MCF 10A (cell line): ENCODE measurements around the gene RPL14. TPM values are rescaled to one million over a fixed set of nuclear protein-coding genes. Genes with fewer than 3 reads are reported as not detected.

Experiments
- BruUV-seq: library from RNA; stranded (reverse); fragments of 400-500 nt; replicated peaks from 2 replicates; lab custom pipeline; 2021; lab: Mats Ljungman, UMichigan
- CTCF ChIA-PET: fragments of 300-600 bp; sonication (Branson Sonifier 250); formaldehyde crosslinking; extraction: SDS; loops from one replicate; lab custom pipeline; 2021; ENCODE audit warnings: antibody characterized with exemption, inconsistent platforms; lab: Yijun Ruan, JAX
- POLR2A ChIA-PET: fragments of 300-600, 350-650 bp; sonication (Branson Sonifier 250); formaldehyde crosslinking; extraction: SDS; loops from one replicate; lab custom pipeline; 2020; ENCODE audit warnings: antibody characterized with exemption, inconsistent platforms; lab: Yijun Ruan, JAX
- DNase-seq: peaks from one replicate; pipeline ENCODE4 v3.0.0-alpha.2; 2018; ENCODE audit not compliant: unreplicated experiment
- H3K27ac Mint-ChIP-seq: one replicate; pipeline ENCODE4 v1.8.0; 2022; ENCODE audit warnings: mild to moderate bottlenecking, low read depth, mixed read lengths; ENCODE audit not compliant: unreplicated experiment
- H3K27me3 Mint-ChIP-seq: one replicate; pipeline ENCODE4 v1.8.0; 2022; ENCODE audit warnings: mixed read lengths; ENCODE audit not compliant: insufficient read depth, unreplicated experiment
- H3K36me3 Mint-ChIP-seq: one replicate; pipeline ENCODE4 v1.8.0; 2022; ENCODE audit warnings: mild to moderate bottlenecking, moderate library complexity, mixed read lengths; ENCODE audit not compliant: insufficient read depth, unreplicated experiment
- H3K4me1 Mint-ChIP-seq: one replicate; pipeline ENCODE4 v1.8.0; 2022; ENCODE audit warnings: mixed read lengths; ENCODE audit not compliant: insufficient read depth, unreplicated experiment
- H3K4me3 Mint-ChIP-seq: one replicate; pipeline ENCODE4 v1.8.0; 2022; ENCODE audit warnings: mild to moderate bottlenecking, moderate library complexity, mixed read lengths; ENCODE audit not compliant: unreplicated experiment
- H3K9me3 Mint-ChIP-seq: one replicate; pipeline ENCODE4 v1.8.0; 2022; ENCODE audit warnings: mixed read lengths; ENCODE audit not compliant: unreplicated experiment
- intact Hi-C: fragments of 100-400 bp; cut with micrococcal nuclease; formaldehyde crosslinking; loops from 2 replicates; pipeline ENCODE4 v1.14.1; 2022
- total RNA-seq: library from RNA; stranded (reverse); gene quantifications from 2 replicates; pipeline ENCODE4 v1.2.3, GENCODE V29; 2022
- TF ChIP-seq, protein P1 (sequence below): fragments of 200-600 bp; IDR thresholded peaks from one replicate; pipeline ENCODE4 v1.8.0; 2022; ENCODE audit warnings: antibody characterized with exemption, mild to moderate bottlenecking; ENCODE audit not compliant: unreplicated experiment

Gene RPL14
- total RNA-seq, 1 experiment from 2014 or later = 3,024 TPM

DNA sequence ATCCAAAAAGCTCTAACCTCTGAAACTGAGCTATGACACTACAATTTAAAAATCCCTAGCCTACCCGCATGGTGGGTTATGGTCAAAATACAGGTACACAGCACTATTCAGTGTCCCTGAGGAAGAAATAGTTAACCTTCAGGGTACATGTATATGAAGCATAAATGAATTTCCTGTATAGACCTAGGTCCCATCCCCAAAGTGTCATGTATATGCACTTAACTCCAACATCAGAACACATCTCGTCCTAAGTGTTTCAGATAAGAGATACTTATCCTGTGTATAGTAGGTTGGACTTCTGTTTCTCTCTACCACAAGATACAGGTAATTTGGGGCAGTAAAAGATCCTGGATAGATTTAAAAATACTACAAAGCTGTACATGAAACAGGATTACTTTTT is 6.4 kb downstream of the RPL14 start:
- intact Hi-C loops = no loop called here

GRCh38 chr3:40464339-40465110 is 7.4 kb downstream of the RPL14 start:
- peaks cover 69% of the 10 kb centered on the region for H3K36me3 Mint-ChIP-seq
- H3K4me3 Mint-ChIP-seq = no peak overlapping the region
- ChIA-PET CTCF (interaction anchor here (0.6 to 1.2 kb wide), 2 partner anchors 113 to 136 kb away, joined by 3 to 5 read pairs; no protein-coding TSS in a partner anchor), POLR2A (interaction anchor here (0.6 to 3.0 kb wide), 5 partner anchors 11 to 1290 kb away, joined by 3 to 15 read pairs (median 4); partner anchors contain the start of gene ZNF619)
- intact Hi-C loops = no loop called here
- H3K4me1 Mint-ChIP-seq = no peaks in the 10 kb centered on the region
- BruUV-seq = no TSS peak
- TF ChIP-seq, protein P1, sequence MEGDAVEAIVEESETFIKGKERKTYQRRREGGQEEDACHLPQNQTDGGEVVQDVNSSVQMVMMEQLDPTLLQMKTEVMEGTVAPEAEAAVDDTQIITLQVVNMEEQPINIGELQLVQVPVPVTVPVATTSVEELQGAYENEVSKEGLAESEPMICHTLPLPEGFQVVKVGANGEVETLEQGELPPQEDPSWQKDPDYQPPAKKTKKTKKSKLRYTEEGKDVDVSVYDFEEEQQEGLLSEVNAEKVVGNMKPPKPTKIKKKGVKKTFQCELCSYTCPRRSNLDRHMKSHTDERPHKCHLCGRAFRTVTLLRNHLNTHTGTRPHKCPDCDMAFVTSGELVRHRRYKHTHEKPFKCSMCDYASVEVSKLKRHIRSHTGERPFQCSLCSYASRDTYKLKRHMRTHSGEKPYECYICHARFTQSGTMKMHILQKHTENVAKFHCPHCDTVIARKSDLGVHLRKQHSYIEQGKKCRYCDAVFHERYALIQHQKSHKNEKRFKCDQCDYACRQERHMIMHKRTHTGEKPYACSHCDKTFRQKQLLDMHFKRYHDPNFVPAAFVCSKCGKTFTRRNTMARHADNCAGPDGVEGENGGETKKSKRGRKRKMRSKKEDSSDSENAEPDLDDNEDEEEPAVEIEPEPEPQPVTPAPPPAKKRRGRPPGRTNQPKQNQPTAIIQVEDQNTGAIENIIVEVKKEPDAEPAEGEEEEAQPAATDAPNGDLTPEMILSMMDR = no peak
- no peaks in the 10 kb centered on the region for H3K27me3 Mint-ChIP-seq
- DNase-seq = no peak
- H3K9me3 Mint-ChIP-seq = no peaks in the 10 kb centered on the region
- no peak overlapping the region for H3K27ac Mint-ChIP-seq

More for the DNA sequence above, 6.4 kb downstream of the RPL14 start:
- DNase-seq = no peak
- no peak overlapping the region for H3K4me3 Mint-ChIP-seq
- H3K27ac Mint-ChIP-seq = no peak overlapping the region
- no peaks in the 10 kb centered on the region for H3K9me3 Mint-ChIP-seq
- ChIA-PET CTCF (interaction anchor here (0.7 kb wide), 1 partner anchor 1073 kb away, joined by 3 read pairs; no protein-coding TSS in a partner anchor), POLR2A (interaction anchor here (1.0 to 1.5 kb wide), 3 partner anchors 10 to 129 kb away, joined by 3 to 4 read pairs (median 4); partner anchors contain the start of gene ZNF619)
- no peaks in the 10 kb centered on the region for H3K27me3 Mint-ChIP-seq
- no TSS peak for BruUV-seq
- no peaks in the 10 kb centered on the region for H3K4me1 Mint-ChIP-seq
- peaks cover 78% of the 10 kb centered on the region for H3K36me3 Mint-ChIP-seq
- TF ChIP-seq, protein P1 = no peak

DNA sequence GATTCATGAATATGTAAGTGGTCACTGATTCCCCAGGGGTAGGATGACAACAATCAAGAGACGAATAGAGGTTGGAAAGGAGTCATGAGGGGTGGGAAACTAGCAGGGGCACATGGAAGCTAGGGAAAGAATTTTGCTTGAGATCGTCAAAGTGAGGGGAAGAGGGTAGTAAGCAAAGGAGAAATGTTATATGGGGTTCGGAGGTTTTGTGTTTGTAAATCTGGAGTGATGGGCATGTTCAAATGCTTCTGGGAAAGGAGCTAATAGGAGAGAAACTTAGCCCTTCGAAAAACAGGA is 7.9 kb downstream of the RPL14 start:
- Mint-ChIP-seq H3K27me3 (no peaks in the 10 kb centered on the region), H3K27ac (no peak overlapping the region), H3K36me3 (peaks cover 63% of the 10 kb centered on the region), H3K4me1 (no peaks in the 10 kb centered on the region), H3K4me3 (no peak overlapping the region), H3K9me3 (no peaks in the 10 kb centered on the region)
- ChIA-PET CTCF (interaction anchor here (0.6 to 1.2 kb wide), 3 partner anchors 18 to 137 kb away, joined by 3 to 6 read pairs (median 5); no protein-coding TSS in a partner anchor), POLR2A (interaction anchor here (0.6 to 3.0 kb wide), 6 partner anchors 11 to 1290 kb away, joined by 3 to 15 read pairs (median 5); partner anchors contain the start of gene ZNF619)
- DNase-seq = no peak
- no TSS peak for BruUV-seq
- TF ChIP-seq, protein P1 = no peak
- intact Hi-C loops = no loop called here

- Mint-ChIP-seq H3K27ac (no peak overlapping the region), H3K9me3 (no peaks in the 10 kb centered on the region), H3K4me3 (no peak overlapping the region), H3K36me3 (peaks cover 59% of the 10 kb centered on the region), H3K4me1 (no peaks in the 10 kb centered on the region), H3K27me3 (no peaks in the 10 kb centered on the region)
- BruUV-seq = no TSS peak
- TF ChIP-seq, protein P1 = no peak
- POLR2A ChIA-PET = interaction anchor here (0.8 to 3.0 kb wide), 6 partner anchors 9 to 62 kb away, joined by 3 to 15 read pairs (median 6); partner anchors contain the start of genes RPL14 and ZNF619
- intact Hi-C loops = no loop called here
- CTCF ChIA-PET = interaction anchor here (0.6 to 1.2 kb wide), 3 partner anchors 17 to 137 kb away, joined by 3 to 6 read pairs (median 5); no protein-coding TSS in a partner anchor
- no peak for DNase-seq
Measured at GRCh38 chr3:40465456-40465855, 8.3 kb downstream of the RPL14 start.
